Tracheal epithelial cell (primary cell): ENCODE results near the gene DOLPP1. TPM values are rescaled to one million over a fixed set of nuclear protein-coding genes. Genes with fewer than 3 reads are reported as not detected.

ENCODE experiments used
- total RNA-seq: library from RNA; depleted of rRNA; stranded (reverse); fragments of >200 nt; gene quantifications from 2 replicates; pipeline ENCODE4 v1.2.1, GENCODE V29; 2014

DOLPP1 gene, protein sequence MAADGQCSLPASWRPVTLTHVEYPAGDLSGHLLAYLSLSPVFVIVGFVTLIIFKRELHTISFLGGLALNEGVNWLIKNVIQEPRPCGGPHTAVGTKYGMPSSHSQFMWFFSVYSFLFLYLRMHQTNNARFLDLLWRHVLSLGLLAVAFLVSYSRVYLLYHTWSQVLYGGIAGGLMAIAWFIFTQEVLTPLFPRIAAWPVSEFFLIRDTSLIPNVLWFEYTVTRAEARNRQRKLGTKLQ
- total RNA-seq: 7.2 and 13.2 TPM in 2 replicates

DNA sequence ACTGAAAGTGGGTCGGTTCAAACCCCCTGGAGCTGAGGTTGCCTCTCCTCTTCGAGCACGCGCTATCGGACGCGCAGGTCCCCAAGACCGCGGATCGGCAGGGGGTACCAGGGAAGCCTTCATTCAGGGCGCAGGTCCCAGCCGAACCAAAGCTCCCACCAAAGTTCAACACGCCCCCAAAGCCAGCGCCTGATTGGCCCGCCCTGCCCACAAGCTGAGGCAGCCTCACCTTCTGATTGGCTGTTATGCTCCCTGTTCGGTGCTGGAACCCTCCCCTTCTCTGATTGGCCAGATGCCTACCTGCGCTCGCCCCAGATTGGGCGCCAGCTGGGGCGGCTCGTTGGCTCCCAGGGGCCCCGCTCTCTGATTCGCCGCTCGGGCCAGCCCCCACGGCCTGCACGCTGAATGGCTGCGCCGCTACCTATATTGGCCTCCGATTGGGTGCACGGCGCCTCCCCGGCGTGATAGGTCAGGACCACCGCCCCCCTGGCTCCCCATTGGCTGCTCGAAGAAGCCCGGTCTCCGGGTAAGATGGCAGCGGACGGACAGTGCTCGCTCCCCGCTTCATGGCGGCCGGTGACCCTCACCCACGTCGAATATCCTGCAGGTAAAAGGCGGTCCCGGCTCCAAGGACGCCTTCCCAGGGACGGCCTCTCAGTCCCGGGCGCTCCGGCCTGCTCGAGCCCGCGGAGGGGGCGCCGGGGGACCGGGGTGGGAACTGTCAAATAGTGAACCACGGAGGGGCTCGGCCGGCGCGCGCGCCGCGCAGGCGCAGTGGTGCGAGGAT is at the start of gene DOLPP1:
Gene DOLPP1 (plus strand): TSS at position 511 of the 787 bp plus-strand sequence. CDS start 21 bp downstream, at position 532.

DNA sequence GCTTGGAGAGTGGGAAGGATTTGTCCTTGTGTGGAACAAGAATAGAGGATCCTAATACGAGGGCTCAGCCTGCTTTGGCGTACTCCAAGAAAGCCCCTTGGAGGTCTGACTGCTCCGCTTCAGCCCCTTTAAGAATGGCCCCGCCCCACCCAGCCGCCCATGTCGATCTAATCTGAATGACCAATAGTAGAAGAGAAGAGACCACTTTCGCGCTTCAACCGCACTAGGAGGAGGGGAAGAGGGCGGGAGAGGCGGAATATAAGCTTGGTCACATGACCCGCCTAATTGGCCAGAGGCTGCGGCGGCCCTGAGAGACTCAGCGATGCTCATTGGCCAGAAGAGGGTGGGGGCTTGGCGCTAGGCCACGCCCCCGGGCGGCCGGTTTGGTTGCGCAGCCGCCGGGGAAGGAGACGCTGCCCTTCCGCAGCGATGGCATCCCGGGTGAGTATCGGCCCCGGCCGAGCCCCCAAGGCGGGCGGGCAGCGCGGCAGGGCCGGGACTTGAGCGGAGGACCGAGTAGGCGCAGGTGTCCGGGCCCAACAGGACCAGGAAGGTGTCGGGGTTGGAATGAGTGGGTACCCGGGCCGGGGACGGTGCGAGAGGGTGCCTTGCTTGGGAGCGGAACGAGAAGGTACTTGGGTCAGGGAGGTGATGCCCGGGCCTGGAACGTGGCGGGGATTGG is 44.5 kb upstream of the DOLPP1 start, which contains the start of gene MIGA2:
Gene MIGA2 (plus strand): TSS at position 386 of the 682 bp plus-strand sequence. CDS start 3,969 bp downstream, outside the sequence.

DNA sequence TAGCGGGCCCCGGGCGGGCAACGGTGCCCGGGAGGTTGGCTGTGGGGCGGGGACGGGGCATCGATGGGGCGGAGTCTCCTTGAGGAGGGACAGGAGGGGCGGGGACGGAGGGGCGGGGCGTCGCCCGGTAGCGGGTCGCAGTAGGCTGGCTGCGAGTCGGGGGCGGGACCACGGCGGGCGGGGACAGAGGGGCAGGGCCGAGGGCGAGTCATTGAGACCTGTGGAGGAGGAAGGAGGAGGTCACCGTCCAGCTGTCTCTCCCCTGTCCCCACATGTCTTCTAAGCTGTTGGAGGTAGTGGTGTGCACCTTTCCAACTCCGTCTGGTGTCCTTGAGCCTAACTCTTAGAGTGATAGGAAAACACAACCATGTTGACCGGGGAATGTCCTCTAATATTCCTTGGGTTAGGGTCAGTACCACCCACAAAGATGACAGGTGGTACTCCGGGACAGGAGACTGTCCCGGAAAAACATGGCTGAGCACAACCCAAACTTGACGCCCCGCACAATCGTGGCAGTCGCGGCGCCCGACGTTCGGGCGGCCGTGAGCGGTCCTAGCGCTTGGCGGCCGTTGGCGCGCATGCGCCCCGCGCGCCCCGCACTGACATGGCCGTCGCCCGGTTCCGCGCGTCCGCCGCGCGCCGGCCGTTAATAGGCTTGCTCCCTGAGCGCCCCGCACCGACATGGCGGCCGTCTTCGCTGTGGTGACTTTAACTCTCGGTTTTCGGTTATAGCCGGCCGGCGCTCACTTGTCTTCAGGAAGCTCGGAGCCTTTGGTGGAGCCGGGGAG is 30.0 kb downstream of the DOLPP1 start, which contains the start of the genes CRAT and PTPA:
Gene CRAT (minus strand): TSS at position 54 of the 788 bp plus-strand sequence. CDS start 284 bp downstream, outside the sequence.
Gene PTPA (plus strand): TSS at position 676 of the 788 bp plus-strand sequence. CDS start 186 bp downstream, outside the sequence.

Other genes with a start within 250 kb of the DOLPP1 start
- gene KYAT1, start 199.2 kb upstream of the DOLPP1 start, total RNA-seq: 12.5 and 24.1 TPM in 2 replicates
- gene LRRC8A, start 199.0 kb upstream of the DOLPP1 start, total RNA-seq: 254 and 316 TPM in 2 replicates
- gene PHYHD1, start 160.1 kb upstream of the DOLPP1 start, total RNA-seq: 1.1 and 13.3 TPM in 2 replicates
- gene DOLK, start 133.5 kb upstream of the DOLPP1 start, total RNA-seq: 21.1 and 21.7 TPM in 2 replicates
- gene NUP188, start 133.4 kb upstream of the DOLPP1 start, total RNA-seq: 34.7 and 45.1 TPM in 2 replicates
- gene SH3GLB2, start 52.8 kb upstream of the DOLPP1 start, total RNA-seq: 46.0 and 60.0 TPM in 2 replicates
- 18.8 and 21.2 TPM in 2 replicates for gene MIGA2, start 44.5 kb upstream of the DOLPP1 start, total RNA-seq
- 21.7 and 27.9 TPM in 2 replicates for gene CRAT, start 29.7 kb downstream of the DOLPP1 start, total RNA-seq
- gene PTPA, start 30.3 kb downstream of the DOLPP1 start, total RNA-seq: 48.4 and 81.4 TPM in 2 replicates
- gene IER5L, start 97.2 kb downstream of the DOLPP1 start, total RNA-seq: 26.6 and 28.7 TPM in 2 replicates